GM18907 (cell line): Measurements from ENCODE around the gene FHDC1.

Source experiments
- ATAC-seq: cut with Tn5 transposase; IDR thresholded peaks from one replicate; pipeline ENCODE4 v1.9.1; 2021; ENCODE audit warnings: mild to moderate bottlenecking, moderate library complexity; ENCODE audit not compliant: unreplicated experiment

Gene FHDC1

GRCh38 chr4:152979731-152980330 is 43.7 kb downstream of the FHDC1 start:
- ATAC-seq, result no peak

GRCh38 chr4:152981278-152981677 is 45.2 kb downstream of the FHDC1 start:
- ATAC-seq, result no peak

GRCh38 chr4:152981842-152982241 is 45.7 kb downstream of the FHDC1 start:
- ATAC-seq, result no peak

- no peak for ATAC-seq
These were observed 47.1 kb downstream of the FHDC1 start for GRCh38 chr4:152983221-152983620.

- ATAC-seq, result no peak
These were observed 47.8 kb downstream of the FHDC1 start for GRCh38 chr4:152983774-152984411.

GRCh38 chr4:152988721-152989553 is 52.8 kb downstream of the FHDC1 start:
- no peak for ATAC-seq

GRCh38 chr4:152989554-152989970 is 53.4 kb downstream of the FHDC1 start:
- no peak for ATAC-seq

GRCh38 chr4:152990471-152991131 is 54.5 kb downstream of the FHDC1 start:
- no peak for ATAC-seq

GRCh38 chr4:152991398-152991797 is 55.3 kb downstream of the FHDC1 start:
- no peak for ATAC-seq

- ATAC-seq, result no peak
These were observed 55.9 kb downstream of the FHDC1 start for GRCh38 chr4:152992027-152992426.

GRCh38 chr4:152992466-152992865 is 56.3 kb downstream of the FHDC1 start:
- no peak for ATAC-seq

- ATAC-seq, result no peak
These were observed 57.9 kb downstream of the FHDC1 start for GRCh38 chr4:152994038-152994437.

GRCh38 chr4:152996111-152996571 is 60.0 kb downstream of the FHDC1 start:
- no peak for ATAC-seq

- ATAC-seq, result no peak
These were observed 60.5 kb downstream of the FHDC1 start for GRCh38 chr4:152996672-152997071.

- no peak for ATAC-seq
These were observed 61.2 kb downstream of the FHDC1 start for GRCh38 chr4:152997288-152997687.

- no peak for ATAC-seq
These were observed 61.8 kb downstream of the FHDC1 start for GRCh38 chr4:152997771-152998487.

GRCh38 chr4:152998861-152999260 is 62.7 kb downstream of the FHDC1 start:
- no peak for ATAC-seq

- no peak for ATAC-seq
These were observed 63.4 kb downstream of the FHDC1 start for GRCh38 chr4:152999346-153000075.

- ATAC-seq, result no peak
These were observed 63.9 kb downstream of the FHDC1 start for GRCh38 chr4:153000076-153000420.

- ATAC-seq, result no peak
These were observed 65.5 kb downstream of the FHDC1 start for GRCh38 chr4:153001626-153002025.
